ENCODE data around the gene PCDHA2. TPM values are rescaled to one million over a fixed set of nuclear protein-coding genes. Genes with fewer than 3 reads are reported as not detected.
"Not testable (repeated sequence)": the region's sequence is repeated elsewhere in the genome, so short reads cannot be mapped to it uniquely, and the experiment has no call there.

PCDHA2 gene
- total RNA-seq, 2 donors from 2014 or later, result not detected

DNA sequence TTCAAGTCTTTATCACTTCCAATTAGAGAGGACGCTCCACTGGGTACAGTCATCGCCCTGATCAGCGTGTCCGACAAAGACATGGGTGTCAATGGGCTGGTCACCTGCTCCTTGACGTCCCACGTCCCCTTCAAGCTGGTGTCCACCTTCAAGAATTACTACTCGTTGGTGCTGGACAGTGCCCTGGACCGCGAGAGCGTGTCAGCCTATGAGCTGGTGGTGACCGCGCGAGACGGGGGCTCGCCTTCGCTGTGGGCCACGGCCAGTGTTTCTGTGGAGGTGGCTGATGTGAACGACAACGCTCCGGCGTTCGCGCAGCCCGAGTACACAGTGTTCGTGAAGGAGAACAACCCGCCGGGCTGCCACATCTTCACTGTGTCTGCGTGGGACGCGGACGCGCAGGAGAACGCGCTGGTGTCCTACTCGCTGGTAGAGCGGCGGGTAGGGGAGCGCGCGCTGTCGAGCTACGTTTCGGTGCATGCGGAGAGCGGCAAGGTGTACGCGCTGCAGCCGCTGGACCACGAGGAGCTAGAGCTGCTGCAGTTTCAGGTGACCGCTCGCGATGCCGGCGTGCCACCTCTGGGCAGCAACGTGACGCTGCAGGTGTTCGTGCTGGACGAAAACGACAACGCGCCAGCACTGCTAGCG, 13.7 kb downstream of the PCDHA2 start:
- DNase-seq; ATAC-seq; intact Hi-C loops (cut with DNase I): not testable (repeated sequence)

DNA sequence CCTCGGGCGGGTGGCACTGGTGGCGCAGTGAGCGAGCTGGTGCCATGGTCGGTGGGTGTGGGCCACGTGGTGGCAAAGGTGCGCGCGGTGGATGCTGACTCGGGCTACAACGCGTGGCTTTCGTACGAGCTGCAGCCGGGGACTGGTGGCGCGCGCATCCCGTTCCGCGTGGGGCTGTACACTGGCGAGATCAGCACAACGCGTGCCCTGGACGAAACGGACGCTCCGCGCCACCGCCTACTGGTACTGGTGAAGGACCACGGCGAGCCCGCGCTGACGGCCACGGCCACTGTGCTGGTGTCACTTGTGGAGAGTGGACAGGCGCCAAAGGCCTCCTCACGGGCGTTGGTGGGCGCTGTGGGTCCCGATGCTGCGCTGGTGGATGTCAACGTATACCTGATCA, 14.2 kb downstream of the PCDHA2 start:
- no peak for ATAC-seq
- intact Hi-C loops (cut with DNase I), result no loop called here
- DNase-seq, result no peak

DNA sequence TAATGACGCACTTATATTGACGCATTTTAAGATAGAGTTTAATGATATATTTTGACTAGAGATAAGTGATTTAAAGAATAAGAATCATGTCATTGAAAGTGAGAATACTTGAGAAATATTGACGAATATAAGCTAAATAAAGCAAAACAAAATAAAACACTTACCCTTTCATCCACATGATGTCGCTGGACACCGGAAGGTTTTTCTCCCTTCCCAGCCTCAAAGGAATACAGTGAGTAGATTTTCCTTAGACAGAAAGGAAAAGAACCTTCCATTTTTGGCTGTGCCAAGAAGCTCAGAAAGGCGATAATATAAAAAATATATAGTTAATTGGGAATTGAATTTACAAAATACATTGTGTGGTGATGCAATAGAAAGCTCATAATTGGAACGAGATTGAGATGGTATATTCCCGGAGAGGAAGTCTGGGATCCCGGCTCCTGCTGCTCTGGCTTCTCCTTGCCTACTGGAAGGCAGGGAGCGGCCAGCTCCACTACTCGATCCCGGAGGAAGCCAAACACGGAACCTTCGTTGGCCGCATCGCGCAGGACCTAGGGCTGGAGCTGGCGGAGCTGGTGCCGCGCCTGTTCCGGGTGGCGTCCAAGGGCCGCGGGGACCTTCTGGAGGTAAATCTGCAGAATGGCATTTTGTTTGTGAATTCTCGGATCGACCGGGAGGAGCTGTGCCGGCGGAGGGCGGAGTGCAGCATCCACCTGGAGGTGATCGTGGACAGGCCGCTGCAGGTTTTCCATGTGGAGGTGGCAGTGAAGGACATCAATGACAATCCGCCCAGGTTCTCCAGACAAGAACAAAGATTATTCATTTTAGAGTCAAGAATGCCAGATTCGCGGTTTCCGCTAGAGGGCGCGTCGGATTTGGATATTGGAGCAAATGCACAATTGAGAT, 27.0 kb downstream of the PCDHA2 start, which contains the start of gene PCDHA5:
TSS of gene PCDHA5 (plus strand) at position 239 of the 906 bp plus-strand sequence.
- intact Hi-C loops (cut with DNase I), result no loop called here
- DNase-seq (no peak), ATAC-seq (no peak)

DNA sequence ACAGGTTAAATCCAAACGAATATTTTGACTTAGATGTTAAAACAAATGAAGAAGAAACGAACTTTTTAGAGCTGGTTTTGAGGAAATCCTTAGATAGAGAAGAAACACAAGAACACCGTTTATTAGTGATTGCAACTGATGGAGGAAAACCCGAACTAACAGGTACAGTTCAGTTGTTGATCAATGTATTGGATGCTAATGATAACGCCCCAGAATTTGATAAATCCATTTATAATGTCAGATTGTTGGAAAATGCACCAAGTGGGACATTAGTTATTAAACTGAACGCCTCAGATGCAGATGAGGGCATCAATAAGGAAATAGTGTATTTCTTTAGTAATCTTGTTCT, 27.6 kb downstream of the PCDHA2 start:
- no peak for DNase-seq
- no peak for ATAC-seq
- intact Hi-C loops (cut with DNase I), result no loop called here

DNA sequence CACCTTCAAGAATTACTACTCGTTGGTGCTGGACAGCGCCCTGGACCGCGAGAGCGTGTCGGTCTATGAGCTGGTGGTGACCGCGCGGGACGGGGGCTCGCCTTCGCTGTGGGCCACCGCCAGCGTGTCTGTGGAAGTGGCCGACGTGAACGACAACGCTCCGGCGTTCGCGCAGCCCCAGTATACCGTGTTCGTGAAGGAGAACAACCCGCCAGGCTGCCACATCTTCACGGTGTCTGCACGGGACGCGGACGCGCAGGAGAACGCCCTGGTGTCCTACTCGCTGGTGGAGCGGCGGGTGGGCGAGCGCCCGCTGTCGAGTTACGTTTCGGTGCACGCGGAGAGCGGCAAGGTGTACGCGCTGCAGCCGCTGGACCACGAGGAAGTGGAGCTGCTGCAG, 28.3 kb downstream of the PCDHA2 start:
- DNase-seq; ATAC-seq; intact Hi-C loops (cut with DNase I): not testable (repeated sequence)

DNA sequence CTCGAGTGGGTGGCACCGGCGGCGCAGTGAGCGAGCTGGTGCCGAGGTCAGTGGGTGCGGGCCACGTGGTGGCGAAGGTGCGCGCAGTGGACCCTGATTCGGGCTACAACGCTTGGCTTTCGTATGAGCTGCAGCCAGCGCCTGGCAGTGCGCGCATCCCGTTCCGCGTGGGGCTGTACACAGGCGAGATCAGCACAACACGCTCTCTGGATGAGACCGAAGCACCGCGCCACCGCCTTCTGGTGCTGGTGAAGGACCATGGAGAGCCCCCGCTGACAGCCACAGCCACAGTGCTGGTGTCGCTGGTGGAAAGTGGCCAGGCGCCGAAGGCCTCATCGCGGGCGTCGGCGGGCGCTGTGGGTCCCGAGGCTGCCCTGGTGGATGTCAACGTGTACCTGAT, 28.8 kb downstream of the PCDHA2 start:
- ATAC-seq (no peak), DNase-seq (no peak)
- intact Hi-C loops (cut with DNase I), result no loop called here

DNA sequence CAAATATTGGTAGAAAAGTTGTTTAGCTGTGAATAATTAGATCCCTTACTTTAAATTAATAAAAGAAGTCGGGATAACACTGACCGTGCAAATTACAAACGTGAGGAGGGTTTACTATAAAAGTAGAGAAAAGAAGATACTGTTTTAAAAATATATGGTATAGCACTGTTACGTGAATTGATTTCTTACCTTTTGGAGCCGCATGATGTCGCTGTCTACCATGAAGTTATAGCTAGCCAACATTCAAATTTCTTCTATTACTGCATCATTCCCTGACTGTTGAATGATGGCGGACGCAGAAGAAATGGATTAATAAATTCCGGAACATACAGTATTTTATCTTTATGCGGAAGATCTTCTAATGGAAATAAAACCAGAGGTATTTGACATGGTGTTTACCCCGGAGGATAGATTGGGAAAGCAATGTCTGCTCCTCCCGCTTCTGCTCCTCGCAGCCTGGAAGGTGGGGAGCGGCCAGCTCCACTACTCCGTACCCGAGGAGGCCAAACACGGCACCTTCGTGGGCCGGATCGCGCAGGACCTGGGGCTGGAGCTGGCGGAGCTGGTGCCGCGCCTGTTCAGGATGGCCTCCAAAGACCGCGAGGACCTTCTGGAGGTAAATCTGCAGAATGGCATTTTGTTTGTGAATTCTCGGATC, 33.2 kb downstream of the PCDHA2 start, which contains the start of gene PCDHA6:
TSS of gene PCDHA6 (plus strand) at position 257 of the 658 bp plus-strand sequence. CDS start at position 389, 132 bp downstream.
- DNase-seq (no peak), ATAC-seq (no peak)
- intact Hi-C loops (cut with DNase I), result no loop called here

DNA sequence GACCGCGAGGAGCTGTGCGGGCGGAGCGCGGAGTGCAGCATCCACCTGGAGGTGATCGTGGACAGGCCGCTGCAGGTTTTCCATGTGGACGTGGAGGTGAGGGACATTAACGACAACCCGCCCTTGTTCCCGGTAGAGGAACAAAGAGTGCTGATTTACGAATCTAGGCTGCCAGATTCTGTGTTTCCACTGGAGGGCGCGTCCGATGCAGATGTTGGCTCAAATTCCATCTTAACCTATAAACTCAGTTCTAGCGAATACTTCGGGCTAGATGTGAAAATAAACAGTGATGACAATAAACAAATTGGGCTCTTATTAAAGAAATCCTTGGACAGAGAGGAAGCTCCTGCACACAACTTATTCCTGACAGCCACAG, 33.7 kb downstream of the PCDHA2 start:
- no peak for ATAC-seq
- DNase-seq, result no peak
- intact Hi-C loops (cut with DNase I), result no loop called here

DNA sequence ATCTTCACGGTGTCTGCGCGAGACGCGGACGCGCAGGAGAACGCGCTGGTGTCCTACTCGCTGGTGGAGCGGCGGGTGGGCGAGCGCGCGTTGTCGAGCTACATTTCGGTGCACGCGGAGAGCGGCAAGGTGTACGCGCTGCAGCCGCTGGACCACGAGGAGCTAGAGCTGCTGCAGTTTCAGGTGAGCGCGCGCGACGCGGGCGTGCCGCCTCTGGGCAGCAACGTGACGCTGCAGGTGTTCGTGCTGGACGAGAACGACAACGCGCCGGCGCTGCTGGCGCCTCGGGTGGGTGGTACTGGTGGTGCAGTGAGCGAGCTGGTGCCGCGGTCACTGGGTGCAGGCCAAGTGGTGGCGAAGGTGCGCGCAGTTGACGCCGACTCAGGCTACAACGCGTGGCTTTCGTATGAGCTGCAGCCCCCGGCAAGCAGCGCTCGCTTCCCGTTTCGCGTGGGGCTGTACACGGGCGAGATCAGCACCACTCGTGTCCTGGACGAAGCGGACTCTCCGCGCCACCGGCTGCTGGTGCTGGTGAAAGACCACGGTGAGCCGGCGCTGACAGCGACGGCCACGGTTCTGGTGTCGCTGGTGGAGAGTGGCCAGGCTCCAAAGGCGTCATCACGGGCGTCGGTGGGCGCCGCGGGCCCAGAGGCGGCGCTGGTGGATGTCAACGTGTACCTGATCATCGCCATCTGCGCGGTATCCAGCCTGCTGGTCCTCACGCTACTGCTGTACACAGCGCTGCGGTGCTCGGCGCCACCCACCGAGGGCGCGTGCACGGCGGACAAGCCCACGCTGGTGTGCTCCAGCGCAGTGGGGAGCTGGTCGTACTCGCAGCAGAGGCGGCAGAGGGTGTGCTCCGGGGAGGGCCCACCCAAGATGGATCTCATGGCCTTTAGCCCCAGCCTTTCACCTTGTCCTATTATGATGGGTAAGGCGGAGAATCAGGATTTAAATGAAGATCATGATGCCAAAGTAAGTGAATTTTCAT, 35.2 kb downstream of the PCDHA2 start:
- intact Hi-C loops (cut with DNase I); ATAC-seq; DNase-seq: not testable (repeated sequence)

DNA sequence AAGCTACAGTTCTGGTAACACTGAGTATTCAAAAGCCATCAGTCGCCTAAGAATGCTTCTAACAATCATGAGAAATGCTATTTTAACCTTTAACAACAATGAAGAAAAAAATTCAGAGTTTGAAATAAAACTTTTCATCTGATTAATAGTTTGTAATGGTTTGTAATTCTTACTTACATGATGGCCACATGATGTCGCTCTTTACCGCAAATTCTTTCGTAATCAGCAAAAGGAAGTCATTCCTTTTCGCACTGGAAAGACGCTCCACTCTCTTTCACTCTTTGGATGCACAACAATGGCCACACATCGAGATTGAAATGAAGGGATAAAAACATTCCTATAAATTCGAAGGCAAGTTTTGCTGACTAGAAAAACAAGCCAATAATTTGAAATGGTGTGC, 39.3 kb downstream of the PCDHA2 start, which contains the start of gene PCDHA7:
TSS of gene PCDHA7 (plus strand) at position 277 of the 400 bp plus-strand sequence. CDS start at position 392, 115 bp downstream.
- intact Hi-C loops (cut with DNase I), result no loop called here
- DNase-seq, result no peak
- no peak for ATAC-seq

DNA sequence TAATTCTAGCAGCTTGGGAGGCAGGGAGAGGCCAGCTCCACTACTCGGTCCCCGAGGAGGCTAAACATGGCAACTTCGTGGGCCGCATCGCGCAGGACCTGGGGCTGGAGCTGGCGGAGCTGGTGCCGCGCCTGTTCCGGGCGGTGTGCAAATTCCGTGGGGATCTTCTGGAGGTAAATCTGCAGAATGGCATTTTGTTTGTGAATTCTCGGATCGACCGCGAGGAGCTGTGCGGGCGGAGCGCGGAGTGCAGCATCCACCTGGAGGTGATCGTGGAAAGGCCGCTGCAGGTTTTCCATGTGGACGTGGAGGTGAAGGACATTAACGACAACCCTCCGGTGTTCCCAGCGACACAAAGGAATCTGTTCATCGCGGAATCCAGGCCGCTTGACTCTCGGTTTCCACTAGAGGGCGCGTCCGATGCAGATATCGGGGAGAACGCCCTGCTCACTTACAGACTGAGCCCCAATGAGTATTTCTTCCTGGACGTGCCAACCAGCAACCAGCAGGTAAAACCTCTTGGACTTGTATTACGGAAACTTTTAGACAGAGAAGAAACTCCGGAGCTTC, 39.9 kb downstream of the PCDHA2 start:
- ATAC-seq; intact Hi-C loops (cut with DNase I); DNase-seq: not testable (repeated sequence)

DNA sequence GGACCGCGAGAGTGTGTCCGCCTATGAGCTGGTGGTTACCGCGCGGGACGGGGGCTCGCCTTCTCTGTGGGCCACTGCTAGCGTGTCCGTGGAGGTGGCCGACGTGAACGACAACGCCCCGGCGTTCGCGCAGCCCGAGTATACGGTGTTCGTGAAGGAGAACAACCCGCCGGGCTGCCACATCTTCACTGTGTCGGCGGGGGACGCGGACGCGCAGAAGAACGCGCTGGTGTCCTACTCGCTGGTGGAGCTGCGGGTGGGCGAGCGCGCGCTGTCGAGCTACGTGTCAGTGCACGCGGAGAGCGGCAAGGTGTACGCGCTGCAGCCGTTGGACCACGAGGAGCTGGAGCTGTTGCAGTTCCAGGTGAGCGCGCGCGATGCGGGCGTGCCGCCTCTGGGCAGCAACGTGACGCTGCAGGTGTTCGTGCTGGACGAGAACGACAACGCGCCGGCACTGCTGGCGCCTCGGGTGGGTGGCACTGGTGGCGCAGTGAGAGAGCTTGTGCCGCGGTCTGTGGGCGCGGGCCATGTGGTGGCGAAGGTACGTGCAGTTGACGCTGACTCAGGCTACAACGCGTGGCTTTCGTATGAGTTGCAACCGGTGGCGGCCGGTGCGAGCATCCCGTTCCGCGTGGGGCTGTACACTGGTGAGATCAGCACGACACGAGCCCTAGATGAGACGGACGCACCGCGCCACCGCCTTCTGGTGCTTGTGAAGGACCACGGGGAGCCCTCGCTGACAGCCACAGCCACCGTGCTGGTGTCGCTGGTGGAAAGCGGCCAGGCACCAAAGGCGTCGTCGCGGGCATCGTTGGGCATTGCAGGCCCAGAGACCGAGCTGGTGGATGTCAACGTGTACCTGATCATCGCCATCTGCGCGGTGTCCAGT, 41.2 kb downstream of the PCDHA2 start:
- DNase-seq, result no peak
- no peak for ATAC-seq
- intact Hi-C loops (cut with DNase I), result no loop called here

DNA sequence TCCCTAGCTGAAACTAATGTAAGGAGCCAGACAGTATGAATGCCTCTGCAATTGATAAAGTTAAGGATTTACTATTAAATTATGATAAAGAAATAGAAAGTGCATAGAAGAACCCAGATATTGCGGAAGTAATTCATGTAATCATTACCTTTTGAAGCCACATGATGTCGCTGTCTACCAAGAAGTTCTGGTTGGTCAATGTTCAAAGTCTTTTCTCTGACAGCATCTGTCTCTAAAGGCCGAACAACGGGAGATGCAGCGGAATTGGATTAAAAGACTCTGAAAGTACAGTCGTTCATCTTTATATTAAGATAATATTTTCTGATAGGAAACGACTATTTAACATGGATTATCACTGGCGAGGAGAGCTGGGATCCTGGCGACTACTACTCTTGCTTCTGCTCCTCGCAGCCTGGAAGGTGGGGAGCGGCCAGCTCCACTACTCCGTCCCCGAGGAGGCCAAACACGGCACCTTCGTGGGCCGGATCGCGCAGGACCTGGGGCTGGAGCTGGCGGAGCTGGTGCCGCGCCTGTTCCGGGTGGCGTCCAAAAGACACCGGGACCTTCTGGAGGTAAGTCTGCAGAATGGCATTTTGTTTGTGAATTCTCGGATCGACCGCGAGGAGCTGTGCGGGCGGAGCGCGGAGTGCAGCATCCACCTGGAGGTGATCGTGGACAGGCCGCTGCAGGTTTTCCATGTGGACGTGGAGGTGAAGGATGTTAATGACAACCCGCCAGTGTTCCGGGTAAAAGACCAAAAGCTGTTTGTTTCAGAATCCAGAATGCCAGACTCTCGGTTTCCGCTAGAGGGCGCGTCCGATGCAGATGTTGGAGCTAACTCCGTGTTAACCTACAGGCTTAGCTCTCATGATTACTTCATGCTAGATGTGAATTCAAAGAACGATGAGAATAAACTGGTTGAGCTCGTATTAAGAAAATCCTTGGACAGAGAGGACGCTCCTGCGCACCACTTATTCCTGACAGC, 46.6 kb downstream of the PCDHA2 start, which contains the start of gene PCDHA8:
TSS of gene PCDHA8 (plus strand) at position 210 of the 985 bp plus-strand sequence. CDS start at position 345, 135 bp downstream.
- ATAC-seq (no peak), DNase-seq (no peak)
- intact Hi-C loops (cut with DNase I), result no loop called here

DNA sequence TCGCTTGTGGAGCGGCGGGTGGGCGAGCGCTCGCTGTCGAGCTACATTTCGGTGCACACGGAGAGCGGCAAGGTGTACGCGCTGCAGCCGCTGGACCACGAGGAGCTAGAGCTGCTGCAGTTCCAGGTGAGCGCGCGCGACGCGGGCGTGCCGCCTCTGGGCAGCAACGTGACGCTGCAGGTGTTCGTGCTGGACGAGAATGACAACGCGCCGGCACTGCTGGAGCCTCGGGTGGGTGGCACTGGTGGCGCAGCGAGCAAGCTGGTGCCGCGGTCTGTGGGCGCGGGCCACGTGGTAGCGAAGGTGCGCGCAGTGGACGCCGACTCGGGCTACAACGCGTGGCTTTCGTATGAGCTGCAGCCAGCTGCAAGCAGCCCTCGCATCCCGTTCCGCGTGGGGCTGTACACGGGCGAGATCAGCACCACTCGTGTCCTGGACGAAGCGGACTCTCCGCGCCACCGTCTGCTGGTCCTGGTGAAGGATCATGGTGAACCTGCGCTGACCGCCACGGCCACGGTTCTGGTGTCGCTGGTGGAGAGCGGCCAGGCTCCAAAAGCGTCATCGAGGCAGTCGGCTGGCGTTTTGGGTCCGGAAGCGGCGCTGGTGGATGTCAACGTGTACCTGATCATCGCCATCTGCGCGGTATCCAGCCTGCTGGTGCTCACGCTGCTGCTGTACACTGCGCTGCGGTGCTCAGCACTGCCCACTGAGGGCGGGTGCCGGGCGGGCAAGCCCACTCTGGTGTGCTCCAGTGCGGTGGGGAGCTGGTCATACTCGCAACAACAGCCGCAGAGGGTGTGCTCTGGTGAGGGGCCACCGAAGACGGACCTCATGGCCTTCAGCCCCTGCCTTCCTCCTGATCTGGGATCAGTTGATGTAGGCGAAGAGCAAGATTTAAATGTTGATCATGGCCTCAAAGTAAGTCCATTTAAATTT, 48.4 kb downstream of the PCDHA2 start:
- DNase-seq (no peak), ATAC-seq (no peak)
- intact Hi-C loops (cut with DNase I), result no loop called here

Measured in left cardiac atrium (tissue), 4 donors.